Fibroblast of skin of left quadriceps (primary cell): Measurements from ENCODE around the gene SGPL1.

ENCODE experiments used
- DNase-seq, 2 experiments: peaks; one replicate each; pipeline ENCODE4 v3.0.0-alpha.2; 2013; ENCODE audit warnings: low read depth in 2 of 2

SGPL1 gene

DNA sequence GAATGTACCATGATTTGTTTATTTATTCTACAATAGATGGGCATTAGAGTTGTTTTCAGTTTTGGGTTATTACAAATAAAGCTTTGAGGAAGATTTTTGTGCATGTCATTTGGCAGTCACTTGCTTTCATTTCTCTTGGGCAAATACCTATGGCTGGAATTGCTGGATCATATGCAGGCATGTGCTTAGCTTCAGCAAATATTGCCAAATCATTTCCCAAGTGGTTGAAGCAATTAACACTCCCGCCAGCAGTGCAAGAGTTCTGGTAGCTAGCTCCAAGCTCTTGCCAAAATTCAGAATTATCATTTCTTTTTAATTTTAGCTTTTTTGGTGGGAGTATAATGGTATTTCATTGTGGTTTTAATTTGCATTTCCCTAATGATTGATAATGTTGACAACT lies 105.5 kb downstream of the SGPL1 start:
- DNase-seq = no peak

DNA sequence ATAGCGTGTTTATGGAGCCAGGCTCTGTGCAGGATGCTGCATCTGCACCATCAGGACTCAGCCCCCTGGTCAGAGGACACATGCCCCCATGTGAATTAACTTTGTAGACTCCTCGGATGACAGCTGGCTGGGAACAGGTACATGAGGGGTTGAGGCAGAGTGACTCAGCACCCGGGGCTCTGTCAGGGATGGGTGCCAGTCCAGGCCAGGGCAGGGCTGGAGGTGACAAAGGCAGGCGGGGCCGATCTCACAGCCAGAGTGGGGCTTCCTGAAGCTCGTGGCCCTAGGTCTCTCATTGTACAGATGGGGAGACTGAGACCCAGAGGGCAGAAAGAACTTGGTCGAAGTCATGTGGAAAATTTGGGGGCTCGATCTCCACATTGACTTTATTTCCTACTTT lies 107.9 kb downstream of the SGPL1 start:
- no peak for DNase-seq

DNA sequence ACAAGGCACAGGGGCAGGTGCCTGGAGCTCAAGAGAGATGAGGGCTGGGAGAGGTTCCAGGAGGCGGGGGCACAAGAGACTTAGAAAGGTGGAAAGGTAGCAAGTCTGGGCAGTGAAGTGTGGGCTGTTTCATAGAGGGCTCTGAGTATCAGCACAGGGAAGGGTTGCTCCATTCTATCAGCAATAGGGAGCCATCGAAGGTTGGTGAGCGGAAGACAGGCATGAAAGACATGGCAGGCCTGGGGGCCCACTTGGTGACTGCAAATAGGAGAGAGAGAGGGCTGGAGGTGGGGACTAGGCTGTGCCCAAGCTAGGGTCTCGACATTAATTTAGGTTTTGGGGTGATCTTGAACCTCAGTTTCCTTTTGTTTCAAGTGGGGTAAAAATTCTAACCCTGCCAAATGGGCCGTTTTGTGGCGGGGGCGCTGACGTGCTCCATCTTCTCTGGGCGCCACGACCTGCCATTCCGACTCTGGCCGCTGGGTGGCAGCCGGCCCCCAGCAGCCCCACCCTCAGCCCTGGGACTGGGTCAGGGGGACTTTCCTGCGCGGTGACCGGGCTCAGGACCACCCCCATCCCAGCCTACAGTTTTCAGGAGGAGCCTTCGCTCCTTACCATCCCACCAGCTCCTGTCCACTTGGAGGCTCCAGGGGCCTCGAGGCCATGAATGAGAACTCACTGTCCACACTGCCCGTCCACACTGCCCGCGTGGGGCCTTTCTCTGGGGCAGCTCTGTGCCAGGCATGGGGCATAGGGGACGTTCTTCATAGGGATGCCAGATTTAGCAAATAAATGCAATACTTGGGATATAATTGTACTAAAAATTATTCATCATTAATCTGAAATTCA lies 109.9 kb downstream of the SGPL1 start:
- DNase-seq = no peak

DNA sequence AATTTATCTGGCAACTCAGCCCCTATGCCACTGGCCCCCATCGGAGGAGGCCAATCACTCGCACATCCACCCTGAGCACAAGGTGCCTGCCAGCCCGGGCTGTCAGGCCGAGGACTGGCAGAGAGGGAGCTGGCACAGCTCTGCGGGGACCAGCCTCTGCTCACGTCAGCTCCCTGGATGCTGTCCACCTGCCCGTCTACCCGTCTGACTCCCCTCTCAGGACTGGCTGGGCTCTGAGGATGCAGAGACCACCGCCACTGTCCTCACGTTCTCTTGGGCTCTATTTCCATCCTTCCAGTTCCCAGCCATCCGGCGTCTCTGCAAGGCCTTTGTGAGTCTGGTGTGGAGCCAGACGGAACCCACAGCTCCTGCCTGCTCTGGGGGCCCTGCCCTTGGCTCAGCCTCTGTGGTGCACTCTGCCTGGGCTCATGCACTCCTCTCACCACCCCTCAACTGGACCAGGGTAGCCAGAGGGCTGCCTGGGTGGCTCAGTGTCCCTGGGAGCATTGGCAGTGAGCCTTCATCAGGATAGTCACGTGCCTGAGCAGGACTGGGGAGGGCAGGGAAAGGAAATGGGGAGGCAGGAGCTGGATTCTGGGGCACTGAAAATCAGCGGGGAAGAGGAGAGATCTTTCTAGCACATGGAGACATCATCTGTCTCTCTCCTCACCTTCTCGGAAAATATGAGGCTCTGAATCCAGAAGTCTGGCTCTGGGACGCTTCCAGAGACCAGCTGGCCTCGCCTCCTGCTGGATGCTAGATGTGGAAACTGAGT lies 110.7 kb downstream of the SGPL1 start:
- no peak for DNase-seq

DNA sequence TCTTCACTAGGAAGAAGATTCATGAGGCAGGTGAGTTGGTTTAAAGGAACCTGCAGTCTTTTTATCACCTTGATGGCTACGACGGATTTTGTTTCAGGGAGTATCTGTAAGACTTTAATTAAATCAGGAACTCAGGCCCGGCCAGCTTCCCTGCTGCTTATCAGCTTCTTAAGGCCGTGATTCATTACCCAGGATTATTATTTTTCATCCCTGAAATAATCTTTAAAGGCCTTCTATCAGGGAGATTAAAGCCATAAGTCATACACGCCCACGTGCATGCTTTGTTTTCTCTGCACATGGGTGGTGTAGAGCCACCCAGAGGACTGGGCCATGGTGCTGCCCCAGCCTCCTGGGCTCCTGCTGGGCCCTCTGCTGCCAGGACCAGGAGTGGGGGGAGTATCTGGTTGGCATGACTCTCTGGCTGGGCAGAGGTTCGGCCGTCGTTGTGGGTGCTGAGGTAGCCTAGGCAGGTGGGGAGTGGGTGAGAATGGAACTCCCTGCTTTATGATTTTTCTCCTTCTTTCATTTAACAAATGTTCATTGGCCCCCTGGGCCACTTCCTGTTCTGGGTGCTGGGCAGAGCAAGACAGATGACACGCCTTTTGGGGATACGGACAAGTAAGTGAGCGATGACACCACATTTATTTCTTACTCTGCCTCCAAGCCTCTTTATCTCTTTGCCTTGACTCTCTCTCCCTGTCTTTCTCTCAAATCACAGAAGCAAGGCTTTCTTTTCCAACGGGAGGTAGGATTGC lies 111.6 kb downstream of the SGPL1 start:
- no peak for DNase-seq

DNA sequence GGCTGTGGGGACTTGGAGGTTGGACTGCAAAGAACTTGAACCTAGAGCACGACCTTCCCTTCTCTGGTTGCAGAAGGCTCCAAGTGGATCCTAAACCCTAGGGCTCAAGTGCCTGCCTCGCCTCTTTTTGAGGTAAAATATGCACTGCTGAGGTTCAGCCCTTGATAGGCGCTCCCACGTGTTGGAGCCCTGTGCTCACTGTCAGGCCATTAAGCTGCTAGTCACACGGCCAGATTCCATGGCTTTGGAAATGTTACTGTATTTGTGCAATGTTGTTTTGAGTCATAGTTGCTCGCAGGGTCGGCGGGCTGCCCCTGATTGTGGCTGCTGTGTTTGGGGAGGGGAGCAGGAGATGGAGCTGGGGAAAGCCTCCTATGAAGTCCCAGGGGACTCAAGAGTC lies 112.4 kb downstream of the SGPL1 start:
- DNase-seq = no peak

DNA sequence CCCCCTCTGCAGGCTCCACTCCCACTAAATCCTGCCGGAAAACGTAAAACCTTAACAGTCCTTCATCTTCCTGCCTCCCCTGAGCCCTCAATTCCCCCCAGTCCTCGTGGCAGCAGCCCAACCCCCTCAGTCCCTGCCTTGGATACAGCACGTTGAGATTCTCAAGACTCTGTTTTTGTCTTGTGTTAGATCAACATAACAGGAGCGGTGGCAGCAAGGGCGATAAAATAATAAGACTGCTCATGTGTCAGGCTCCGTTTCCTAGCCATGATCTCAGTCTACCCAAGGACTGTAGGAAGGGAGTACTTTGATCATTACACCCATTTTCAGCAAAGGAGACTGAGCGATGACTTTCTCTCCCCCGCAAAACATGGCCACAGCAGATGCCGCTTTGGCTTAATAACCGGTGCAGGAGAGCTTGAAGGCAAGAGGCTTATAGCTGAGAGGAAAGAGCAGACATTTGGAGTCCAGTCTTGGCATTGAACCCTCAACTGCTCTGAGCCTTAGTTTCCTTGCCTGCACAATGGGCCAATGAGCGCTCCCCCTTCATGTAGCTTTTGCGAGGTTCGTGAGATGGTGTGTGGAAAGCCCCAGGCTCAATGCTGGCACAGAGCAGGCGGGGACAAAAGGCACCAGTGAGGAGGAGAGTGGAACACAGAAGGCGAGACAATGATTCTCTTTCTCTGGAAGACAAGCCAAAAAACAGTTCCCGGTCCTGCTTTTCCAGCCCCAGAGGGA lies 114.7 kb downstream of the SGPL1 start:
- no peak for DNase-seq
